ENCODE data around the gene RTN4R.
"Not testable (repeated sequence)": the region's sequence is repeated elsewhere in the genome, so short reads cannot be mapped to it uniquely, and the experiment has no call there.

Gene RTN4R

GRCh38 chr22:20269673-20270072 is 1.6 kb upstream of the RTN4R start:
- not testable (repeated sequence) for DNase-seq

DNA sequence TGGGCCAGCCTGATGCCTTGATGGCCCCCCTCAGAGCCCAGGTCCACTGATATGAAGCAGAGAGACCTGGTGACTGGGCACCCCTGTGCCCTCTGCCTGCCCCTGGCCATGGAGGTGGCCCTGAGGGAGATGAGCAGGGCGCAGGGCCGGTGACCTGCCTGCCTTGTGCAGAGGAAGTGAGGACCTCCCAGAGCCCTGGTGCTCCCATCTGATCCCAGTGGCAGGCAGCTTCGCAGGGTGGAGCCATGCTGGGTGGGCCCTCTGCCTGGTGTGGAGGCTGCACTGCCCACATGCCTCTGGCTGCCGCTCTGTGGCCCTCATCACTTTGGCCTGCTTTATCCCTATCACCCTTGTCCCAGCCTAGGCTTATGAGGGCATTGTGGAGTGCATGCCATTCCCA is 1.1 kb upstream of the RTN4R start:
- DNase-seq = not testable (repeated sequence)

DNA sequence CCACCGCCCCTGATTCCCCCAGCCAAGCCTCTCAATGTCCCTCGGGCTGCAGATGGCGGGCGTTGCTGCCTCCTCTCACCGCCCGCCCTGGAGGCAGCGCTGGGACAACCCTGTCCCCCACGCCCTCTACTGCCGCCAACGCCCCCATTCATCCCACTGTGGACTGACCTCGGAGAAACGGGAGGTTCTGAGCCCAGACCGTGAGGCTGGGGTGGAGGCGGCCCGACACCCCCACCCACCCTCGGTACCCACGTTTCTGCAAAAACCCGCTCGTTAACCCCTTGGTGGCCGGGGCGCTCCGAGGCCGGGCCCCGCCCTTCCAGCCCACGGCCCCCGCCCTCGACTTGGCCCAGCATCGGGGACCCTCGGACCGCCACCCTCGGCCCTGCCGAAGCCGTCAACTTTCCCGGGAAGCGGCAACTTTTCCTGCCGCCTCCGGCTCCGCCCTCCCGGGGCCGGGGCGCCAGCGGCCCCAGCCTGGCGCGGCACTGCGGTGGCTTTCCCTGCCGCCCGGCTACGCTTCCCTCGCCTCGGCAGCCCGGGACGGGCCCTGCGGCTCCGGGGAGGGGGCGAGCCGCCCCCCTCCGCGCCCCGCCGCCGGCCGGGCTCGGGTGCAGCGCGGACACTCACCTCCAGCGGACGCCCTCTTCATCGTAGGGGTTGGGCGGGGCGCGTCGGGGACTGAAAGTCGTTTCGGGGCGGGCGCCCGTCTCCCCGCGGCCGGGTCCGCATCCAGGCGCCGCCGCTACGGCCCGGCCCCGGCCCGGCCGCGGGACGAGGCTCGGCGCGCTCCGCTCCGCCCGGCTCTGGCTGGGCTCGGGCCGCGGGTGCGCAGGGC is 458 bp downstream of the RTN4R start:
- DNase-seq = no peak

DNA sequence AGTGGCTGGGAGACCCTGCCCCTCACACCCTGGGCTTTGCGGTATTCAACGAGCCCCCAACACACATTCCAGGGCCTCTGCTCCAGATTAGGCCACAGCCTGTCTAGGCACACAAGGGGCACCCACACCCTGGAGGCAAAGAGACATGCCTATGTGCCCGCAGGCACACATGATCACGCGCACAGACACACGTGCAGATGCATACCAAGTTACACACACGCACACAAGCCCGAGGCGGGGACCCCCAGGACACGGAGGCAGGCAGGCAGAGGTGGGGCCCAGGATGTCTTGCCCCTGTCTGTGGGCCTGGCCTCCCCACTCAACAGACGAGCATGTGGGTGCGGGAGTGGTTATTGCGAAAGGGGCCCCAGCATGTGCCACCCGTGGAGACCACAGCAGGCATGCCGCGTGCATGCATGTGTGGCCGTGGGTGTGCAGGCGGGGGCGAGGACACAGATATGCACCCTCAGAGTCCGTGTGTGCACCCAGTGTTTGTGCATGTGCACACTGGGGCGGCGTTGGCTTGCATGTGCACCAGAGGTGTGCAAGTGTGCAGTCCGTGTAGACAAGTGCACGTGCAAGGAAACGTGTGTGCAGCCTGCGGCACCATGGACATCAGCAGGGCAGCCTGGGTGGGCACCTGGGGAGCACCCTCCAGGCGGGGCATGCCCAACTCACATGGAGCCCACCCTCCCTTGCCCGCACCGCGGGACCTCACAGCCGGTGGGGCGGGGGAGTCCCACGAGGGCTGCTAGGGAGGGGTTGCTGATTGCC is 1.3 kb downstream of the RTN4R start:
- DNase-seq = not testable (repeated sequence)

GRCh38 chr22:20265772-20266666 is 2.1 kb downstream of the RTN4R start:
- not testable (repeated sequence) for DNase-seq

GRCh38 chr22:20264614-20265452 is 3.3 kb downstream of the RTN4R start:
- no peak for DNase-seq

DNA sequence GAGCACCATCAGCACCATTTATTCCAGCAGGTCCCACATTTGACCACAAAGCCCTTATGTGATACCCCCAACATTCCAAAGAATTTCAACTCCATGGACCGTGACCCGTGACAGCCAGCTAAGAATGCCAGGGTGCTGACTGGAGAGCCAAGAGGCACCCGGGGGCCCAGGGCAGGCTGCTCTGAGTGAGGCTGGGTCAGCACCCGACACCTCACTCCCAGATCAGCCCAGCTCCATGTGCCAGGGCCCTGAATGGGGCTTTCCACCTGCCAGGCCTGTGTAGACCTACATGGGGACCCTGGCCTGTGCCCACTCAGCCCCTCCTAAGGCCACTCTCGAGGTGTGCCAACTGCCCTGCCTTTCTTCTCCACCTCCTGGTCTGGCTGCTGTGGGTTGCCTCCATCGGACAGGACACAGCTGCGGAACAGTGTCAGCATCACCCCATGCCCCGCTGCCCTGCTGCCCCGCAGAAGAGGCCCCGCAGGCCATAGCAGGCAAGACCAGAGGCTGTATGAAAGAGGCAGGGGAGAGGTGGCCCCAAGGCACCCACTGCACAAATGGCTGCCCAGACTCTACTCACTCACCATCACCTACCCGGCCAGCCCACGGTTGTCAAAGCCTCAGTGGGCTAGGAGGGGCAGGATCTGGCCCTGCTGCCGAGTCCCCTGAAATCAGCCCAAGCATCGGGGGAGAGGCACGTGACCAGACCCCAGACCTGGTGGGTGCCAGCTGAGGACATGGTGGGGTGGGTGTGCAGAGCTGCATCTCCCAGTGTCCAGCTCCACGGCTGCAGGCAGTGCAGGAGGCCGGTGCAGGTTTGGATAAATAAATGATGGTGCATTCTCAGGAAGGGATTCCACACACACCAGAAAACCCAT is 4.5 kb downstream of the RTN4R start:
- DNase-seq = not testable (repeated sequence)

DNA sequence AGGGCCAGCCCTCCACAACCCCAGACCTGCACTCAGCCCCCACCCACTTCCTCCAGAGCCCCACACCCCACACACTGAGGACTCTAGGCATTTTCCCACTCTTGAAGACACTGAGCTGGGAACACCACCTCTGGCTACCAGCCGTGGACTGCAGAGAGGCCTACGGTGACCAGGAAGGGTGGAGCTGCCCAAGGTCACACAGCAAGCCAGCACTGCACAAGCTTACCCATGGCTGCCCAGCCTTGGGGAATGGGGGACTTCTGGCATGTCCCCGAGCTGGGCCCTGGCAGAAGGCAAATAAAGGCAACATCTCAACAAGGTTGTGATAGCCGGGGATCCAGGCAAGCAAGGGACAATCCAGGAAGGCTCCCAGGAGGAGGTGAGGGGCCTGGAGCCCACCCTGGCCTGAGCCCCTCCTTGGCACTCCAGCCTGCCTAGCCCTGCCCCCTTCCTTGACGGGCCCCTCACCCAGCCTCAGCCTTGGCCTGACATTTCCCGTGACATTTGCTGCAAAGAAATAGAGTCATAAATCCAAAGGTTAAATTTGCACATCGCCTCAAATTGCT is 5.5 kb downstream of the RTN4R start:
- no peak for DNase-seq

DNA sequence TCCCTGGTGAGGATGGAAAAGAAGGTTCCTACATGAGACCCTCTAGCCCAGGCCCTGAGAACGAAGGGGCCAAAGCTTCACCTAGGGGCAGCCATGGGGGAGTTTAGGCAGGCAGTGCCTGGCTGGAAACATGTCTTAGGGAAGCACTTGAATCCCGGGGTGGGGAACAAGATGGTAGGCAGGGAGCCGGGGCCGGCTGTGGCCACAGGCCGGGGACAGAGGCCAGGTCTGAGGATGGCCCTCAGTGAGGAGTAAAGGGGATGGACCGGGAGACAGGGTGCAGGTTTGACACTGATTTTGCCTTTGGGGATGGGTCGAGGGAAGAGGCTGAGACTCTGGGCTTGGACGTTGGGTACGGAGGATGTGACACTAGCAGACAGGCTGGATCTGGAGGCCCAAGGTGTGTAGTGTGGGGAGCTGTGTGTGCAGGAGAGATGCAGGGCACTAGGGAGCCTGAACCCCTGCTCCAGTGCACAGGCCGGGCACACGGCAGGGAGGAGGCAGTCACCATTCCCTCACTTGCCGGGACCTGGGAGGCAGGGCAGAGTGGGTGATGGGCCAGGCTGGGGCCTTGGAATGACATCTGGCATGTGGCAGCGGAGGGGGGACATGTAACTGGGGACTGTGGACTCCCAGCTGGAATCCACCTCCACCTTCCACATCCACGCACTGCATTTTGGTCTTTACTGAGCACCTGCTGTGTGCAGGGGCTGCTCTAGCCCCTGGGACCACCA is 6.1 kb downstream of the RTN4R start:
- no peak for DNase-seq

- no peak for DNase-seq
Observed at GRCh38 chr22:20260071-20260765, 7.9 kb downstream of the RTN4R start.

GRCh38 chr22:20259327-20259688 is 8.8 kb downstream of the RTN4R start:
- no peak for DNase-seq

- DNase-seq = no peak
Observed at GRCh38 chr22:20258584-20259326, 9.4 kb downstream of the RTN4R start.

DNA sequence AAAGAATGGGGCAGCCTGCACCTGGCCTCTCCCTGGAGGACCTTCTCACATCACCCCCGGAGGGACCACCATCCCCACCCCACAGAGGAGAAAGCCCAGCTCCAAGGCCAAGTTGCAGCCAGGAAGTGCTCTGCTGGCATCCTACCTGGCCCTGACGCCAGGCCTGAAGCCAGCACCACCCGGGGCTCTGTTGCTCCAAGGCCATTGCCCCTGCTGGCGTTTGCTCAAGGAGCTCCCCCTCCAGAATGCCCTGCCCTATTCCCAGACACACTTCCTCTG is 10.2 kb downstream of the RTN4R start:
- no peak for DNase-seq

DNA sequence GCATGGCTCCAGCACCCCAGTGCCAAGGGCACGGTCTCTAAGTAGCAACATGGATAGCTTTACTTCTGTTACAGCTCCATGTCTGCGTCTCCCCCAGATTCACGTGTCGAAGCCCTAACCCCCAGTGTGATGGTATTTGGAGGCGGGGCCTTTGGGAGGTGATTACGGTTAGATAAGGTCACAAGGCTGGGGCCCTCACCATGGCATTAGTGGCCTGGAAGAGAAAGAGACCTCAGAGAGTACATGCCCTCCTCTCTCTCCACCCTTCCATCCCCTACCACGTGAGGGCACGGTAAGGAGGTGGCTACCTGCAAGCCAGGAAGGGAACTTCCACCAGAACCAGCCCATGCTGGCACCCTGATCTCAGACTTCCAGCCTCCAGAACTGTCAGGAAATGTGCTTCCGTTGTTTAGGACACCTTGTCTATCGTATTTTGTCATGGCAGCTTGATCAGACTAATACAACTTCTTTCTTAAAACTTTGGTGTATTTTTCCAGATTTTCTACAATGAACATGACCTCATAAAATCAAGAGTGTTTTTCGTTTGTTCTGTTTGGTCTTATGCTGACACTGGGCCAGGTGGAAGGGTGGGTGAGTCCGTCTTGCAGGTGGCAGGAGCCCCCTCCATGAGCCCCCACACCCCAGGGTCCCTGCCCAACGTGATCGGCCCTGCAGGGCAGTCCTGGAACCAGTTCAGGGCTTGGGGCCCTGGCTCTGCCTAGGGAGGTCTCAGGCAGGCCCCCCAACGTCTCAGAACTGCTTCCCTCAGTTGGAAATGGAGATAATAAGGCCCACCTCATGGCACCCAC is 10.7 kb downstream of the RTN4R start:
- DNase-seq = no peak

DNA sequence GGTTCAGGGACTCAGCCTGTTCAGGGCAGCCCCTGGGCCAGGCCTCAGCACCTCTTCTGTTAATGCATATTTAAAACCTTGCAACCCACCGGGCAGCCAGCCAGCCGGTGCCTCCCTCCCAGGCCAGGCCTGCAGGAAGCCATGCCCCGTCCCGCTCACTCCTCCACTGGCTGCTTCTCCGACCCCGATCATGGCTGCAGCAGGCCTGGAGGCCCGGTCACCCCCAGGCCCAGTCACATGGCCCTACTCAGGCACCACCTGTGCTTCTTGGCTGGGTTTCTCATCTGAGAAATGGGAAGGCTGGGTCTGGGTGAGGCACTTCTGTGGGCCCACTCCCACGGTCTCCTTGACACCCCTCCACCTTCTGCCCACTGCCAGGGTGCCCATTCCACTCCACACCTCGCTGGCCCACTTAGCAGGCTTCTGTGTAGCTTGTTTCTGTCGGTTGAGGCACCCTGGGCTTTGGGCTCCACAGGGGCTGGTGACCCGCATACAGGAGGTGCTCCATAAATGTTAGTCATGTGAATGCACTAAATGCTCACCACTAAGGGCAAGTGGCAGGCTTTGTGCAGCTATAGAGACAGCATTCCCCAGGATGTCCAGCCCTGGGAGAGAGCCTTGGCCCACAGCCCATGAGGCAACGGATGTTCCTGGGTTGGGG is 11.4 kb downstream of the RTN4R start:
- DNase-seq = no peak

DNA sequence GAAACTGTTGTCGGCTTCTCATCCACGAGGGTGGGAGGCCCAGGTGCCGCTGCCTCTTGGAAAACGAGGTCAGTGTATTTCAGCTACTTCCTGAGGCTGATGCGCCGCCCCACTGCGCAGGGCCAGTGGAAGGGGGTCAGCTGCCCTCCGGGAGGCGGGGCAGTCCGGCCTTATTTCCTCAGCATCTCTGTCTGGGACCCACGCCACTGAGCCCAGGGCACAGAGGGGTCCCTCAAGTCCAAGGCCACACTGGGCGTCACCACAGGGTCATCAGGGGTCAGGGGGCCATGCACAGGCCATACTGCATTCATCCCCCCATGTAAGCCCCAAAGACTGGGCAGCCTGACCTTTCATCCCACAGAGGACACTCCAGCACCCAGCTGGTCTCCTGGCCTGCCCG is 12.1 kb downstream of the RTN4R start:
- no peak for DNase-seq
